HEK293 (cell line): Measurements from ENCODE around the gene FGF12.

Source experiments
- CTCF ChIA-PET: fragments of 350-600 bp; formaldehyde crosslinking; extraction: SDS; loops from one replicate; lab custom pipeline; 2021; ENCODE audit warnings: antibody characterized with exemption; lab: Yijun Ruan, JAX
- POLR2A ChIA-PET: fragments of 300-600 bp; formaldehyde crosslinking; extraction: SDS; loops from one replicate; lab custom pipeline; 2020; ENCODE audit warnings: antibody characterized with exemption, inconsistent platforms; lab: Yijun Ruan, JAX
- H3K27ac ChIP-seq: fragments of 200-500 bp; sonication (Bioruptor generic); 2 replicates; pipeline ENCODE4 v1.5.1; 2014; ENCODE audit warnings: low read depth, low read length, control low read depth, inconsistent platforms; ENCODE audit errors: extremely low read depth
- H3K36me3 ChIP-seq, 2 experiments: fragments of 200-500 bp in 1 of 2; sonication (Bioruptor generic) in 1 of 2; 1 replicate in 1 of 2; 2 replicates in 1 of 2; pipeline ENCODE4 v1.5.1; 2014 to 2017; ENCODE audit warnings: inconsistent platforms in 2 of 2, low read length in 2 of 2; ENCODE audit not compliant: control insufficient read depth in 2 of 2, insufficient read depth in 1 of 2
- H3K4me1 ChIP-seq: fragments of 200-500 bp; sonication (Bioruptor generic); 2 replicates; pipeline ENCODE4 v1.5.1; 2014; ENCODE audit warnings: mild to moderate bottlenecking, low read length, inconsistent platforms; ENCODE audit not compliant: control insufficient read depth, insufficient read depth
- H3K4me3 ChIP-seq: 2 replicates; pipeline ENCODE4 v1.5.1; 2011; ENCODE audit warnings: low read depth, mild to moderate bottlenecking, control low read depth, low read length, moderate library complexity
- H3K9me3 ChIP-seq: fragments of 200-500 bp; sonication (Bioruptor generic); 2 replicates; pipeline ENCODE4 v1.5.1; 2014; ENCODE audit warnings: low read depth, low read length, inconsistent platforms; ENCODE audit not compliant: control insufficient read depth, insufficient read depth
- KLF10 ChIP-seq: fragments of 450-650 bp; IDR thresholded peaks from 2 replicates; pipeline ENCODE4 v1.5.1; 2018; ENCODE audit warnings: missing biosample characterization, mild to moderate bottlenecking, missing genetic modification characterization
- KLF7 ChIP-seq: fragments of 450-650 bp; formaldehyde crosslinking; IDR thresholded peaks from 2 replicates; pipeline ENCODE4 v1.5.1; 2016; ENCODE audit warnings: missing biosample characterization, missing genetic modification characterization, borderline replicate concordance
- PATZ1 ChIP-seq: fragments of 450-650 bp; formaldehyde crosslinking; IDR thresholded peaks from 2 replicates; pipeline ENCODE4 v1.5.1; 2016; ENCODE audit warnings: missing biosample characterization, missing genetic modification characterization
- REPIN1 ChIP-seq: fragments of 450-650 bp; formaldehyde crosslinking; IDR thresholded peaks from 2 replicates; pipeline ENCODE4 v1.5.1; 2017; ENCODE audit warnings: missing biosample characterization, missing genetic modification characterization, low read depth
- SP2 ChIP-seq: fragments of 450-650 bp; formaldehyde crosslinking; IDR thresholded peaks from 2 replicates; pipeline ENCODE4 v1.5.1; 2016; ENCODE audit warnings: missing biosample characterization, missing genetic modification characterization
- ZBTB49 ChIP-seq: fragments of 450-650 bp; formaldehyde crosslinking; IDR thresholded peaks from 2 replicates; pipeline ENCODE4 v1.5.1; 2016; ENCODE audit warnings: missing biosample characterization, missing genetic modification characterization, low read depth
- ZBTB8A ChIP-seq: fragments of 450-650 bp; formaldehyde crosslinking; IDR thresholded peaks from 2 replicates; pipeline ENCODE4 v1.5.1; 2016; ENCODE audit warnings: missing biosample characterization, missing genetic modification characterization
- ZNF148 ChIP-seq: fragments of 450-650 bp; formaldehyde crosslinking; IDR thresholded peaks from 2 replicates; pipeline ENCODE4 v1.5.0; 2017; ENCODE audit warnings: missing biosample characterization, missing genetic modification characterization, borderline replicate concordance
- ZNF155 ChIP-seq: fragments of 450-650 bp; formaldehyde crosslinking; IDR thresholded peaks from 2 replicates; pipeline ENCODE4 v1.5.1; 2016; ENCODE audit warnings: missing biosample characterization, missing genetic modification characterization
- ZNF169 ChIP-seq: fragments of 450-650 bp; formaldehyde crosslinking; IDR thresholded peaks from 2 replicates; pipeline ENCODE4 v1.5.1; 2016; ENCODE audit warnings: missing biosample characterization, missing genetic modification characterization
- ZNF174 ChIP-seq: fragments of 450-650 bp; formaldehyde crosslinking; IDR thresholded peaks from 2 replicates; pipeline ENCODE4 v1.5.0; 2017; ENCODE audit warnings: missing biosample characterization, mild to moderate bottlenecking, missing genetic modification characterization
- ZNF239 ChIP-seq: fragments of 450-650 bp; formaldehyde crosslinking; IDR thresholded peaks from 2 replicates; pipeline ENCODE4 v1.5.1; 2016; ENCODE audit warnings: missing biosample characterization, missing genetic modification characterization
- ZNF311 ChIP-seq: fragments of 450-650 bp; formaldehyde crosslinking; IDR thresholded peaks from 2 replicates; pipeline ENCODE4 v1.5.1; 2017; ENCODE audit warnings: missing biosample characterization, missing genetic modification characterization, borderline replicate concordance
- ZNF48 ChIP-seq: fragments of 450-650 bp; formaldehyde crosslinking; IDR thresholded peaks from 2 replicates; pipeline ENCODE4 v1.5.1; 2016; ENCODE audit warnings: missing biosample characterization, missing genetic modification characterization
- ZNF501 ChIP-seq: fragments of 450-650 bp; formaldehyde crosslinking; IDR thresholded peaks from 2 replicates; pipeline ENCODE4 v1.5.1; 2016; ENCODE audit warnings: missing biosample characterization, missing genetic modification characterization
- ZNF510 ChIP-seq: fragments of 450-650 bp; formaldehyde crosslinking; IDR thresholded peaks from 2 replicates; pipeline ENCODE4 v1.5.1; 2018; ENCODE audit warnings: mild to moderate bottlenecking, missing genetic modification characterization, missing biosample characterization; ENCODE audit not compliant: insufficient replicate concordance
- ZNF571 ChIP-seq: fragments of 450-650 bp; formaldehyde crosslinking; IDR thresholded peaks from 2 replicates; pipeline ENCODE4 v1.5.0; 2017; ENCODE audit warnings: missing biosample characterization, missing genetic modification characterization
- ZNF626 ChIP-seq: fragments of 450-650 bp; sonication (Bioruptor Pico); formaldehyde crosslinking; IDR thresholded peaks from 2 replicates; pipeline ENCODE4 v1.5.1; 2018; ENCODE audit warnings: missing biosample characterization, missing genetic modification characterization, inconsistent platforms
- ZNF660 ChIP-seq: fragments of 450-650 bp; IDR thresholded peaks from 2 replicates; pipeline ENCODE4 v1.5.1; 2018; ENCODE audit warnings: missing biosample characterization, mild to moderate bottlenecking, missing genetic modification characterization
- ZNF707 ChIP-seq: fragments of 450-650 bp; formaldehyde crosslinking; IDR thresholded peaks from 2 replicates; pipeline ENCODE4 v1.5.1; 2016; ENCODE audit warnings: missing biosample characterization, missing genetic modification characterization

The FGF12 gene

GRCh38 chr3:192636517-192637444, 90.6 kb downstream of the FGF12 start:
- CTCF ChIA-PET: no interaction called here
- POLR2A ChIA-PET: no interaction called here
- Histone ChIP-seq H3K4me1 (no peaks in the 10 kb centered on the region), H3K4me3 (no peak overlapping the region), H3K27ac (no peak overlapping the region)
- no peak for TF ChIP-seq ZBTB8A
- no peak for TF ChIP-seq PATZ1
- no peak for TF ChIP-seq ZNF571 (tag by site-specific recombination)
- TF ChIP-seq REPIN1 (tag by site-specific recombination): no peak
- TF ChIP-seq ZNF148: no peak
- TF ChIP-seq, all 188 proteins: peak for 0
- Histone ChIP-seq H3K36me3 (no peaks in the 10 kb centered on the region), H3K9me3 (no peaks in the 10 kb centered on the region)

- H3K36me3 ChIP-seq: no peaks in the 10 kb centered on the region
- CTCF ChIA-PET: no interaction called here
- POLR2A ChIA-PET: no interaction called here
- TF ChIP-seq KLF10 (tag by site-specific recombination): no peak
- TF ChIP-seq ZNF311 (tag by site-specific recombination): no peak
- TF ChIP-seq ZNF239 (tag by site-specific recombination): no peak
- no peak for TF ChIP-seq ZNF626 (tag by site-specific recombination)
- no peak overlapping the region for H3K27ac ChIP-seq
- H3K9me3 ChIP-seq: no peaks in the 10 kb centered on the region
- no peaks in the 10 kb centered on the region for H3K4me1 ChIP-seq
- H3K4me3 ChIP-seq: no peak overlapping the region
These were observed 97.9 kb downstream of the FGF12 start for GRCh38 chr3:192629429-192629828.

- H3K27ac ChIP-seq: no peak overlapping the region
- CTCF ChIA-PET: no interaction called here
- TF ChIP-seq ZNF48 (tag by site-specific recombination) (no peak), ZNF169 (tag by site-specific recombination) (no peak)
These were observed 105.4 kb downstream of the FGF12 start for GRCh38 chr3:192621909-192622308.

GRCh38 chr3:192620275-192620674, 107.1 kb downstream of the FGF12 start:
- no peak overlapping the region for H3K27ac ChIP-seq
- no peaks in the 10 kb centered on the region for H3K4me1 ChIP-seq
- H3K36me3 ChIP-seq: no peaks in the 10 kb centered on the region
- no peak overlapping the region for H3K4me3 ChIP-seq
- H3K9me3 ChIP-seq: no peaks in the 10 kb centered on the region
- POLR2A ChIA-PET: no interaction called here
- CTCF ChIA-PET: no interaction called here
- TF ChIP-seq KLF7 (tag by site-specific recombination): no peak
- no peak for TF ChIP-seq ZNF660
- TF ChIP-seq ZNF155 (tag by site-specific recombination): no peak
- no peak for TF ChIP-seq ZNF501 (tag by site-specific recombination)
- TF ChIP-seq ZBTB49: no peak
- TF ChIP-seq SP2: no peak
- no peak for TF ChIP-seq ZNF707 (tag by site-specific recombination)
- no peak for TF ChIP-seq ZNF510 (tag by site-specific recombination)
- no peak for TF ChIP-seq ZNF174 (tag by site-specific recombination)

More at GRCh38 chr3:192621909-192622308, 105.4 kb downstream of the FGF12 start:
- Histone ChIP-seq H3K4me1 (no peaks in the 10 kb centered on the region), H3K4me3 (no peak overlapping the region), H3K36me3 (no peaks in the 10 kb centered on the region), H3K9me3 (no peaks in the 10 kb centered on the region)
- POLR2A ChIA-PET: no interaction called here
